Coronary artery (tissue), 2 donors: ENCODE data around the gene TTLL9.

ENCODE experiments used
- DNase-seq: peaks from one replicate; pipeline ENCODE4 v3.0.0-alpha.2; 2017; ENCODE audit warnings: low spot score
- H3K27ac ChIP-seq, 2 donors: fragments of 200-600 bp; sonication (generic); one replicate each; pipeline ENCODE4 v1.5.1; 2016 to 2019
- H3K4me3 ChIP-seq: fragments of 200-600 bp; sonication (generic); 2 replicates; pipeline ENCODE4 v1.5.1; 2016; ENCODE audit warnings: mild to moderate bottlenecking, moderate library complexity
- CTCF ChIP-seq: fragments of 200-600 bp; sonication (generic); IDR thresholded peaks from one replicate; pipeline ENCODE4 v1.5.1; 2019; ENCODE audit warnings: antibody characterized with exemption

The TTLL9 gene

GRCh38 chr20:31859266-31859997 lies 11.0 kb upstream of the TTLL9 start:
- Histone ChIP-seq H3K4me3 (no peak overlapping the region), H3K27ac (no peak overlapping the region)
- TF ChIP-seq CTCF, result no peak
- peak; percentile 31 for DNase-seq

- no peak overlapping the region for H3K4me3 ChIP-seq
- DNase-seq, result peak; percentile 38
- no peak for TF ChIP-seq CTCF
- H3K27ac ChIP-seq, result no peak overlapping the region
Measured at GRCh38 chr20:31859998-31860380, 10.4 kb upstream of the TTLL9 start.

- H3K27ac ChIP-seq, result no peak overlapping the region
- peak; percentile 71 for DNase-seq
- TF ChIP-seq CTCF, result no peak
- H3K4me3 ChIP-seq, result peak overlapping the region; percentile 76
Measured at GRCh38 chr20:31860390-31861134, 9.9 kb upstream of the TTLL9 start.

- no peak for DNase-seq
- Histone ChIP-seq H3K4me3 (peak overlapping the region; percentile 76), H3K27ac (no peak overlapping the region)
- no peak for TF ChIP-seq CTCF
Measured at GRCh38 chr20:31861135-31861384, 9.4 kb upstream of the TTLL9 start.

- H3K27ac ChIP-seq, result no peak overlapping the region
- peak; percentile 72 for DNase-seq
- H3K4me3 ChIP-seq, result peak overlapping the region; percentile 76
- no peak for TF ChIP-seq CTCF
Measured at GRCh38 chr20:31861385-31862156, 8.9 kb upstream of the TTLL9 start.

GRCh38 chr20:31862157-31862470 lies 8.3 kb upstream of the TTLL9 start:
- TF ChIP-seq CTCF, result no peak
- H3K4me3 ChIP-seq, result no peak overlapping the region
- no peak for DNase-seq
- H3K27ac ChIP-seq, result no peak overlapping the region
